ENCODE measurements around the gene VWA1. TPM values are rescaled to one million over a fixed set of nuclear protein-coding genes. Genes with fewer than 3 reads are reported as not detected.
"Not testable (repeated sequence)": the region's sequence is repeated elsewhere in the genome, so short reads cannot be mapped to it uniquely, and the experiment has no call there.

Gene VWA1
- total RNA-seq, 1 experiment from 2014 or later, result 35.5 TPM

GRCh38 chr1:1402072-1402900 lies 33.2 kb upstream of the VWA1 start:
- POLR2A ChIA-PET, result interaction anchor here (0.8 to 1.8 kb wide), 3 partner anchors 8 to 28 kb away, joined by 3 to 5 read pairs (median 4); a partner anchor contains a TSS
- no peaks in the 10 kb centered on the region for H3K27me3 Mint-ChIP-seq (ENCODE audit: low read depth)
- no peaks in the 10 kb centered on the region for H3K9me3 Mint-ChIP-seq
- TF ChIP-seq, protein P1, sequence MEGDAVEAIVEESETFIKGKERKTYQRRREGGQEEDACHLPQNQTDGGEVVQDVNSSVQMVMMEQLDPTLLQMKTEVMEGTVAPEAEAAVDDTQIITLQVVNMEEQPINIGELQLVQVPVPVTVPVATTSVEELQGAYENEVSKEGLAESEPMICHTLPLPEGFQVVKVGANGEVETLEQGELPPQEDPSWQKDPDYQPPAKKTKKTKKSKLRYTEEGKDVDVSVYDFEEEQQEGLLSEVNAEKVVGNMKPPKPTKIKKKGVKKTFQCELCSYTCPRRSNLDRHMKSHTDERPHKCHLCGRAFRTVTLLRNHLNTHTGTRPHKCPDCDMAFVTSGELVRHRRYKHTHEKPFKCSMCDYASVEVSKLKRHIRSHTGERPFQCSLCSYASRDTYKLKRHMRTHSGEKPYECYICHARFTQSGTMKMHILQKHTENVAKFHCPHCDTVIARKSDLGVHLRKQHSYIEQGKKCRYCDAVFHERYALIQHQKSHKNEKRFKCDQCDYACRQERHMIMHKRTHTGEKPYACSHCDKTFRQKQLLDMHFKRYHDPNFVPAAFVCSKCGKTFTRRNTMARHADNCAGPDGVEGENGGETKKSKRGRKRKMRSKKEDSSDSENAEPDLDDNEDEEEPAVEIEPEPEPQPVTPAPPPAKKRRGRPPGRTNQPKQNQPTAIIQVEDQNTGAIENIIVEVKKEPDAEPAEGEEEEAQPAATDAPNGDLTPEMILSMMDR (IDR thresholded peaks at IDR 0.05), result peak; percentile 45
- TF ChIP-seq TEAD1 (CRISPR knock-in tag; IDR thresholded peaks at IDR 0.05) (0 out of 2 replicates have a peak, but pooled peaks have one; percentile 43), HMGXB4 (CRISPR knock-in tag; IDR thresholded peaks at IDR 0.05) (0 out of 2 replicates have a peak, but pooled peaks have one; percentile 16), RORB (CRISPR knock-in tag; IDR thresholded peaks at IDR 0.05) (no peak)
- peak overlapping the region; percentile 85 for H3K4me3 Mint-ChIP-seq
- CTCF ChIA-PET, result interaction anchor here (0.6 to 1.8 kb wide), 26 partner anchors 9 to 507 kb away, joined by 3 to 12 read pairs (median 4); partner anchors contain the start of genes ANKRD65, ATAD3C, AURKAIP1 and VWA1
- peak; percentile 10 for ATAC-seq
- peak overlapping the region; percentile 97 for H3K27ac Mint-ChIP-seq
- peaks cover 59% of the 10 kb centered on the region for H3K36me3 Mint-ChIP-seq
- peaks cover 40% of the 10 kb centered on the region for H3K4me1 Mint-ChIP-seq
- DNase-seq (ENCODE audit: low spot score), result peak; percentile 73

DNA sequence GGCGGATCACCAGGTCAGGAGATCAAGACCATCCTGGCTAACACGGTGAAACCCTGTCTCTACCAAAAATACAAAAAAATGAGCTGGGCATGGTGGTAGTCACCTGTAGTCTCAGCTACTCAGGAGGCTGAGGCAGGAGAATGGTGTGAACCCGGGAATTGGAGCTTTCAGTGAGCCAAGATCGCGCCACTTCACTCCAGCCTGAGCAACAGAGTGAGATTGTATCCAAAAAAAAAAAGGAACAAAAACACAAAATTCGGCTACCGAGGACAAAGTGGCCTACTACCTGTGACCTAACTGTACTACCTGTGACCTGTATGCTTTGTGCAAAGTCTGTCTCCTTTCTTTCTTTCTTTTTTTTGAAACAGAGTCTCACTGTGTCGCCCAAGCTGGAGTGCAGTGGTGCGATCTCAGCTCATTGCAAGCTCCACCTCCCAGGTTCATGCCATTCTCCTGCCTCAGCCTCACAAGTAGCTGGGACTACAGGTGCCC lies 32.5 kb upstream of the VWA1 start:
- H3K27me3 Mint-ChIP-seq (ENCODE audit: low read depth); H3K9me3 Mint-ChIP-seq; ATAC-seq; H3K27ac Mint-ChIP-seq; DNase-seq (ENCODE audit: low spot score); H3K4me3 Mint-ChIP-seq: not testable (repeated sequence)
- H3K4me1 Mint-ChIP-seq, result peaks cover 37% of the 10 kb centered on the region
- POLR2A ChIA-PET, result interaction anchor here (1.8 kb wide), 1 partner anchor 27 kb away, joined by 5 read pairs; no protein-coding TSS in a partner anchor
- peaks cover 52% of the 10 kb centered on the region for H3K36me3 Mint-ChIP-seq
- CTCF ChIA-PET, result interaction anchor here (0.9 to 1.8 kb wide), 13 partner anchors 8 to 102 kb away, joined by 3 to 12 read pairs (median 6); partner anchors contain the start of genes ANKRD65, AURKAIP1 and VWA1

GRCh38 chr1:1403653-1404052 lies 31.8 kb upstream of the VWA1 start:
- no peak for TF ChIP-seq FOXJ3 (CRISPR knock-in tag; IDR thresholded peaks at IDR 0.05; ENCODE audit: borderline replicate concordance)
- peaks cover 38% of the 10 kb centered on the region for H3K4me1 Mint-ChIP-seq
- no peak for DNase-seq (ENCODE audit: low spot score)
- peaks cover 51% of the 10 kb centered on the region for H3K36me3 Mint-ChIP-seq
- no peaks in the 10 kb centered on the region for H3K9me3 Mint-ChIP-seq
- ChIA-PET POLR2A (no interaction called here), CTCF (no interaction called here)
- ATAC-seq, result no peak
- H3K4me3 Mint-ChIP-seq, result no peak overlapping the region
- peak overlapping the region; percentile 19; the same call in 1 of the 2 replicates for H3K27ac Mint-ChIP-seq
- no peaks in the 10 kb centered on the region for H3K27me3 Mint-ChIP-seq (ENCODE audit: low read depth)

DNA sequence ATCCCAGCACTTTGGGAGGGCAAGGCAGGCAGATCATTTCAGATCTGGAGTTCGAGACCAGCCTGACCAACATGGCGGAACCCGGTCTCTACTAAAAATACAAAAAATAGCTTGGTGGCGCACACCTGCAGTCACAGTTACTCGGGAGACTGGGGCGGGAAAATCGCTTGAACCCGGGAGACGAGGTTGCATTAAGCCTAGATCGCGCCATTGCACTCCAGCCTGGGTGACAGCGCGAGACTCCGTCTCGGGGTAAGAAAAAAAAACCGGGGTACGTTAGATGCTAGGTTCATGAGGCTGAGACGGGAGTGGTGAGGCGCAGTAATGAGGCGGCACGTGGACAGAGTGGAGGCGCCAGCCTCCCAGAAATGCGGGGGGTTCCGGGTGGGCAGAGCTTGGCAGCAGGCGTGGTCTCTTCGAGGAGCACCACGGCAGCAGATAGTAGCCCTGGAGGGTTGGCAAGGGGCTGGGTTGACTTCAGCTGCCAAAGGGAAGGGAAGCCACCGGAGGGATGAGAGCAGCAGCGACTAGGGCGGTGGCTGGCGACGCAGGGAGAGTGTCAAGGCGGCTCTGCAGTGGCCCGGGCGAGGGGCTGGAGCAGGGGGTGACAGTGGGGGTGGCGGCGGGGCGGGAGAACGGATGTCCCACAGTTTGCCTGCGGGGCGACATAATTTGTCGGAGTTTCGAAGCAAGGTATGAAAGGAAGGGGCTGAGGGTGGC lies 29.2 kb upstream of the VWA1 start:
- peak overlapping the region; percentile 87 for H3K4me3 Mint-ChIP-seq
- ATAC-seq, result no peak
- TF ChIP-seq MYBL2 (CRISPR knock-in tag; IDR thresholded peaks at IDR 0.05) (no peak), ETV6 (CRISPR knock-in tag; IDR thresholded peaks at IDR 0.05) (no peak), USF1 (CRISPR knock-in tag; IDR thresholded peaks at IDR 0.05) (no peak), CBFB (CRISPR knock-in tag; IDR thresholded peaks at IDR 0.05; ENCODE audit: low read depth) (no peak), NR2C2 (CRISPR knock-in tag; IDR thresholded peaks at IDR 0.05) (no peak), NR3C1 (CRISPR knock-in tag; conservative IDR thresholded peaks at IDR 0.05; ENCODE audit: low read depth) (no peak), ZNF219 (CRISPR knock-in tag; IDR thresholded peaks at IDR 0.05; ENCODE audit: borderline replicate concordance) (no peak), JUN (CRISPR knock-in tag; IDR thresholded peaks at IDR 0.05) (no peak)
- TF ChIP-seq, protein P2, sequence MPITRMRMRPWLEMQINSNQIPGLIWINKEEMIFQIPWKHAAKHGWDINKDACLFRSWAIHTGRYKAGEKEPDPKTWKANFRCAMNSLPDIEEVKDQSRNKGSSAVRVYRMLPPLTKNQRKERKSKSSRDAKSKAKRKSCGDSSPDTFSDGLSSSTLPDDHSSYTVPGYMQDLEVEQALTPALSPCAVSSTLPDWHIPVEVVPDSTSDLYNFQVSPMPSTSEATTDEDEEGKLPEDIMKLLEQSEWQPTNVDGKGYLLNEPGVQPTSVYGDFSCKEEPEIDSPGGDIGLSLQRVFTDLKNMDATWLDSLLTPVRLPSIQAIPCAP (CRISPR knock-in tag; IDR thresholded peaks at IDR 0.05), result no peak
- ChIA-PET POLR2A (interaction anchor here (0.6 to 1.8 kb wide), 4 partner anchors 19 to 239 kb away, joined by 3 to 5 read pairs (median 4); a partner anchor contains a TSS), CTCF (interaction anchor here (1.4 kb wide), 1 partner anchor 99 kb away, joined by 4 read pairs; no protein-coding TSS in a partner anchor)
- H3K9me3 Mint-ChIP-seq, result peaks cover under 1% of the 10 kb centered on the region
- peak overlapping the region; percentile 74 for H3K27ac Mint-ChIP-seq
- H3K4me1 Mint-ChIP-seq, result peaks cover 50% of the 10 kb centered on the region
- 0 out of 2 replicates have a peak, but pooled peaks cover under 1% of the 10 kb centered on the region for H3K27me3 Mint-ChIP-seq (ENCODE audit: low read depth)
- peaks cover 49% of the 10 kb centered on the region for H3K36me3 Mint-ChIP-seq
- DNase-seq (ENCODE audit: low spot score), result no peak
